H1 (cell line): ENCODE measurements around the gene KDM6B. TPM values are rescaled to one million over a fixed set of nuclear protein-coding genes. Genes with fewer than 3 reads are reported as not detected.
A peak's percentile ranks its signal among the peaks of the same experiment; 100 is the strongest.

Experiments
- CTCF ChIA-PET: fragments of 300-600 bp; sonication (Branson Sonifier 250); formaldehyde crosslinking; loops from one replicate; lab custom pipeline; 2021; ENCODE audit not compliant: partially characterized antibody; lab: Charles Lee
- POLR2A ChIA-PET: fragments of 300-600 bp; sonication (Branson Sonifier 250); formaldehyde crosslinking; loops from one replicate; lab custom pipeline; 2021; ENCODE audit warnings: inconsistent platforms; ENCODE audit not compliant: partially characterized antibody; lab: Charles Lee
- DNase-seq, 2 experiments: peaks; one replicate each; pipeline versions ENCODE4 v3.0.0 to v3.0.0-alpha.2; 2010 to 2022; ENCODE audit warnings: low spot score in 2 of 2, low read depth in 1 of 2, mixed read lengths in 1 of 2
- FAIRE-seq: peaks from 2 replicates; lab custom pipeline; 2011; peaks lifted over from hg19 to GRCh38; lab: Jason Lieb, UNC
- H2AFZ ChIP-seq: 2 replicates; pipeline ENCODE4 v1.8.1; 2012; ENCODE audit warnings: low read length, inconsistent platforms
- H2AK5ac ChIP-seq: 2 replicates; pipeline ENCODE4 v1.6.1; 2013; ENCODE audit warnings: low read depth, low read length
- H2BK120ac ChIP-seq: replicated peaks from 2 replicates; pipeline ENCODE3; 2013; ENCODE audit warnings: low read depth, low read length, inconsistent platforms
- H2BK12ac ChIP-seq: 2 replicates; pipeline ENCODE4 v1.6.1; 2013; ENCODE audit warnings: low read depth, low read length
- H2BK15ac ChIP-seq: 2 replicates; pipeline ENCODE4 v1.6.1; 2013; ENCODE audit warnings: low read length
- H2BK20ac ChIP-seq: 2 replicates; pipeline ENCODE4 v1.6.1; 2013; ENCODE audit warnings: low read length
- H2BK5ac ChIP-seq: 2 replicates; pipeline ENCODE4 v1.6.1; 2013; ENCODE audit warnings: low read depth, low read length
- H3K14ac ChIP-seq: 2 replicates; pipeline ENCODE4 v1.6.1; 2013; ENCODE audit warnings: inconsistent platforms; ENCODE audit not compliant: insufficient read length
- H3K18ac ChIP-seq: 2 replicates; pipeline ENCODE4 v1.6.1; 2013; ENCODE audit warnings: low read length; ENCODE audit errors: extremely low read depth
- H3K23ac ChIP-seq: 2 replicates; pipeline ENCODE4 v1.6.1; 2013; ENCODE audit warnings: inconsistent platforms; ENCODE audit not compliant: insufficient read length
- H3K23me2 ChIP-seq: 2 replicates; pipeline ENCODE4 v1.6.1; 2013; ENCODE audit warnings: low read depth, low read length
- H3K27ac ChIP-seq: 2 replicates; pipeline ENCODE4 v1.6.1; 2011; ENCODE audit warnings: low read depth, low read length, inconsistent platforms
- H3K27me3 ChIP-seq, 4 experiments: replicated peaks in 1 of 4; 1 replicate in 1 of 4; 2 replicates in 3 of 4; pipeline versions ENCODE4 v1.6.1 to v1.8.1; 2011 to 2013; ENCODE audit warnings: low read length in 3 of 4, mild to moderate bottlenecking in 3 of 4, inconsistent platforms in 2 of 4, mixed read lengths in 2 of 4, moderate library complexity in 1 of 4; ENCODE audit not compliant: control insufficient read depth in 3 of 4, insufficient read depth in 3 of 4; ENCODE audit errors: extremely low read depth in 1 of 4
- H3K36me3 ChIP-seq, 4 experiments: 2 replicates each; pipeline versions ENCODE4 v1.6.1 to v1.8.1; 2011 to 2013; ENCODE audit warnings: mild to moderate bottlenecking in 4 of 4, low read length in 3 of 4, moderate library complexity in 2 of 4, control low read depth in 1 of 4, inconsistent platforms in 1 of 4; ENCODE audit not compliant: insufficient read depth in 4 of 4, control insufficient read depth in 2 of 4
- H3K4ac ChIP-seq: replicated peaks from 2 replicates; pipeline ENCODE3; 2013; ENCODE audit warnings: low read length, low read depth, mixed read lengths, inconsistent platforms; ENCODE audit not compliant: insufficient read length
- H3K4me1 ChIP-seq, 4 experiments: replicated peaks in 1 of 4; 1 replicate in 1 of 4; 2 replicates in 3 of 4; pipeline versions ENCODE4 v1.6.1 to v1.8.1; 2011 to 2013; ENCODE audit warnings: low read length in 3 of 4, inconsistent platforms in 2 of 4, mixed read lengths in 1 of 4; ENCODE audit not compliant: insufficient read depth in 4 of 4, control insufficient read depth in 3 of 4
- H3K4me2 ChIP-seq, 2 experiments: 2 replicates each; pipeline versions ENCODE4 v1.6.1 to v1.8.1; 2011 to 2013; ENCODE audit warnings: low read depth in 2 of 2, low read length in 2 of 2, control low read depth in 1 of 2, inconsistent platforms in 1 of 2, mild to moderate bottlenecking in 1 of 2; ENCODE audit not compliant: insufficient read depth in 1 of 2
- H3K4me3 ChIP-seq, 4 experiments: fragments of 200-600, 300-600 bp in 1 of 4; sonication (generic), shearing (Covaris generic), sonication (Bioruptor Twin) in 1 of 4; 2 replicates each; pipeline versions ENCODE4 v1.5.1 to v1.8.1; 2011 to 2016; ENCODE audit warnings: low read length in 4 of 4, low read depth in 3 of 4, control low read depth in 2 of 4, inconsistent platforms in 2 of 4, mild to moderate bottlenecking in 2 of 4, mixed read lengths in 1 of 4, moderate library complexity in 1 of 4; ENCODE audit not compliant: insufficient read depth in 2 of 4; ENCODE audit errors: extremely low read depth in 1 of 4
- H3K56ac ChIP-seq: replicated peaks from 2 replicates; pipeline ENCODE3; 2013; ENCODE audit warnings: low read depth, mild to moderate bottlenecking, mixed read lengths, low read length, inconsistent platforms; ENCODE audit not compliant: insufficient read length
- H3K79me1 ChIP-seq: 2 replicates; pipeline ENCODE4 v1.6.1; 2013; ENCODE audit warnings: low read depth, low read length, control low read depth
- H3K79me2 ChIP-seq, 2 experiments: 2 replicates each; pipeline versions ENCODE4 v1.6.1 to v1.8.1; 2012 to 2013; ENCODE audit warnings: low read length in 2 of 2, mild to moderate bottlenecking in 2 of 2, inconsistent platforms in 1 of 2; ENCODE audit not compliant: insufficient read depth in 2 of 2, control insufficient read depth in 1 of 2
- H3K9ac ChIP-seq, 4 experiments: replicated peaks in 1 of 4; 1 replicate in 1 of 4; 2 replicates in 3 of 4; pipeline versions ENCODE4 v1.6.1 to v1.8.1; 2011 to 2013; ENCODE audit warnings: low read depth in 3 of 4, low read length in 3 of 4, control low read depth in 2 of 4, mild to moderate bottlenecking in 2 of 4, moderate library complexity in 2 of 4, inconsistent platforms in 1 of 4; ENCODE audit errors: extremely low read depth in 1 of 4
- H3K9me3 ChIP-seq, 2 experiments: 2 replicates each; pipeline versions ENCODE4 v1.6.1 to v1.8.1; 2012 to 2013; ENCODE audit warnings: mild to moderate bottlenecking in 2 of 2, moderate library complexity in 2 of 2, control low read depth in 1 of 2, inconsistent platforms in 1 of 2, low read depth in 1 of 2, low read length in 1 of 2, mixed read lengths in 1 of 2; ENCODE audit not compliant: insufficient read depth in 2 of 2
- H4K20me1 ChIP-seq, 2 experiments: replicated peaks in 1 of 2; 2 replicates each; pipeline versions ENCODE3 to v1.8.1; 2011 to 2013; ENCODE audit warnings: inconsistent platforms in 2 of 2, low read length in 2 of 2, mild to moderate bottlenecking in 1 of 2; ENCODE audit not compliant: insufficient read depth in 2 of 2, control insufficient read depth in 1 of 2
- H4K5ac ChIP-seq: 2 replicates; pipeline ENCODE4 v1.6.1; 2013; ENCODE audit warnings: low read length, low read depth, mixed read lengths, inconsistent platforms; ENCODE audit not compliant: insufficient read length
- H4K8ac ChIP-seq: 2 replicates; pipeline ENCODE4 v1.8.0; 2013; ENCODE audit warnings: mild to moderate bottlenecking, moderate library complexity, low read length, inconsistent platforms; ENCODE audit not compliant: insufficient read depth; ENCODE audit errors: extremely low read depth
- H4K91ac ChIP-seq: replicated peaks from 2 replicates; pipeline ENCODE3; 2013; ENCODE audit warnings: low read length, mixed read lengths, inconsistent platforms; ENCODE audit not compliant: insufficient read length
- RBBP5 ChIP-seq: IDR thresholded peaks from 2 replicates; pipeline ENCODE4 v1.7.1; 2012; ENCODE audit warnings: low read depth, mild to moderate bottlenecking, inconsistent platforms, low read length, moderate library complexity, borderline replicate concordance
- RNF2 ChIP-seq: fragments of 200-900, 300-1000 bp; sonication (generic); IDR thresholded peaks from 2 replicates; pipeline ENCODE4 v1.7.1; 2016; ENCODE audit warnings: borderline replicate concordance, low read depth, mild to moderate bottlenecking, antibody characterized with exemption, low read length; ENCODE audit not compliant: poor library complexity, severe bottlenecking; ENCODE audit errors: missing control alignments
- SIN3A ChIP-seq, 2 experiments: IDR thresholded peaks in 1 of 2; conservative IDR thresholded peaks in 1 of 2; 2 replicates each; pipeline ENCODE4 v1.6.1; 2011 to 2012; ENCODE audit warnings: low read length in 2 of 2, improper control_type of control experiment in 1 of 2, low read depth in 1 of 2, mild to moderate bottlenecking in 1 of 2
- TAF7 ChIP-seq: optimal IDR thresholded peaks from 2 replicates; pipeline ENCODE3; 2011; ENCODE audit warnings: low read depth, mild to moderate bottlenecking, inconsistent platforms, low read length, moderate library complexity, borderline replicate concordance
- WGBS, 2 experiments: shearing (Covaris generic) in 1 of 2; methylation state at CpG; one replicate each; pipeline versions ENCODE4 v1.1.6 to v1.1.7; 2013 to 2015; ENCODE audit warnings: low lambda C conversion rate in 2 of 2, mixed read lengths in 2 of 2, inconsistent platforms in 1 of 2, low coverage in 1 of 2, missing lambda C conversion rate in 1 of 2; ENCODE audit not compliant: insufficient replicate concordance in 2 of 2, insufficient coverage in 1 of 2, insufficient read length in 1 of 2; ENCODE audit errors: extremely low coverage in 1 of 2, missing lambda C conversion rate in 1 of 2; 5-methylcytosine and 5-hydroxymethylcytosine counted together
- polyA plus RNA-seq, 7 experiments: library from polyadenylated mRNA; depleted of rRNA in 3 of 7; stranded (reverse) in 5 of 7; unstranded in 2 of 7; fragments of >200 nt in 5 of 7; fragments of 200-250 nt in 2 of 7; gene quantifications; 1 replicate in 5 of 7; 2 replicates in 1 of 7; 4 replicates in 1 of 7; pipeline versions ENCODE4 v1.2.1 to v1.2.3, GENCODE V29; 2011 to 2013; ENCODE audit warnings: missing spikeins in 2 of 7, mixed read lengths in 2 of 7
- total RNA-seq: library from RNA; stranded (reverse); fragmentation: NEBNext Ultra II Directional; extraction: Animal tissue kit (Norgen Biotek cat#: 25700); gene quantifications from 2 replicates; pipeline ENCODE4 v1.2.1, GENCODE V29; 2021

Gene KDM6B
- total and polyA plus RNA-seq, 2 of the 8 experiments (the other 6 are each of a cell fraction or from before 2014, with no cell fraction given) = 0.48 to 3.7 TPM

DNA sequence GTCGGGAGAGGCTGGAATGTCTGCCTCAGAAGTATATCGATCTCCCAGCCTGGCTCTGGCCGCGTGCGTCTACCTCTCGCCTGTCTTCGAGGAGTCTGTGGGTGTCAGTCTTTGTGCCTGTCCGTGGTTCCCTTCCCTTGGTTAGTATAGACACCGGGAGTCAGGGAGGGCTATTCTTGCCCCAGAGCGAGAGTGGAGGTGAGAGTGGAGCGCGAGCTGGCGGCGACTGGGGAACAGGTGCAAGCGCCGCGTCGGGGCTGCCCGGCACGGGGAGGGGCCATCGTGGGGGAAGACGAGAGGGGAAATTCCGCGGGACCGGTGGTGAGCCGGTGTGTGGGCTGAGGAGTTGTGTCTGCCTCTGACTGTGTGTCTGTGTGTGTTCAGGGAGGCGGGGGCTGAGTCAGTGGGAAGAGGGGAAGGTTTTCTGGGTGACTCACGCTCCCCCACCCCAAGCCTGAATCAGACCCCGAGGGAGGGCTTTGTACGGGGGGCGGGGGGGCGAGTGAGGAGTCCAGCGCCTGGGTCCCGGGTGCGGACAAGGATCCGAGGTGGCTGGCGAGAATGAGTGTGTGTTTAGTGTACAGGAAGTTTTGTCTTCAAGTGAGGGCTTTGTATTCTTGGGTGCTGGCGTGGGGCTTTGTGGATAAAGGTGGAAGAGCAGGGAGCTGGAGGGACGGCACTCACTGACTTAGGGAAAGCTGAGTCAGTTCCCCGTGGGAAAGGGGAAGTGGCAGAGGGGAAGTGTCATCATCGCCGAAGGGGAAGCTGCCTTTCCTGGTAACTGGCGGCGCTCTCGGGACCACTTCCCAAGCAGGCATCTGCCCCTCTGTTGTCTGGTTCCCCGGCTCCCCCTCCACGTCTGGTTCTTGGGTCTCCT lies 8.6 kb downstream of the KDM6B start:
- Histone ChIP-seq H2BK120ac (no peak overlapping the region), H2BK15ac (peak overlapping the region; percentile 48; the same call in 1 of the 2 replicates), H3K18ac (no peak overlapping the region), H4K8ac (no peak overlapping the region), H3K9me3 (no peaks in the 10 kb centered on the region), H3K9ac (peak overlapping the region in 1 of 4 experiments; percentile 56; a peak in 1 of 7 replicates), H3K4me2 (peak overlapping the region; percentile 96 to 100), H3K79me1 (no peaks in the 10 kb centered on the region), H4K91ac (no peak overlapping the region), H2AFZ (no peak overlapping the region), H3K14ac (no peak overlapping the region), H3K56ac (no peak overlapping the region), H3K23me2 (peaks cover 34% of the 10 kb centered on the region), H2BK20ac (no peak overlapping the region), H3K79me2 (no peaks in the 10 kb centered on the region), H3K4me1 (peaks cover 10 to 27% (median 18%) of the 10 kb centered on the region in 4 experiments), H2BK12ac (no peak overlapping the region), H2AK5ac (no peak overlapping the region), H3K23ac (no peak overlapping the region), H3K27ac (no peak overlapping the region), H3K36me3 (no peaks in the 10 kb centered on the region; a peak in 1 of 8 replicates), H3K4me3 (peak overlapping the region; percentile 70 to 98 (median 86)), H3K27me3 (peaks cover 18 to 53% (median 49%) of the 10 kb centered on the region in 4 experiments), H2BK5ac (peak overlapping the region; percentile 78; the same call in 1 of the 2 replicates), H4K20me1 (peaks cover 12 to 42% of the 10 kb centered on the region in 2 experiments), H3K4ac (no peak overlapping the region), H4K5ac (no peak overlapping the region)
- CTCF ChIA-PET = interaction anchor here (0.8 to 2.1 kb wide), 6 partner anchors 9 to 142 kb away, joined by 3 to 6 read pairs (median 4); partner anchors contain the start of gene EFNB3
- peak in 1 of 2 experiments; percentile 62 for DNase-seq
- FAIRE-seq = no peak
- POLR2A ChIA-PET = interaction anchor here (0.6 to 4.2 kb wide), 9 partner anchors 9 to 166 kb away, joined by 3 to 20 read pairs (median 5); partner anchors contain the start of genes CYB5D1, KDM6B, NAA38 and TMEM88
- 1% methylated on average over 33 of the region's 47 CpGs; no CpG with 5 or more reads in 1 of the 2 experiments for WGBS, 2 experiments
- TF ChIP-seq RNF2 (no peak), TAF7 (no peak), SIN3A (conservative IDR thresholded peaks at IDR 0.05 in 1 of 2, IDR thresholded peaks at IDR 0.05 in 1 of 2; ENCODE audit: low read depth in 1 of 2, low read length in 2 of 2) (no peak), RBBP5 (0 out of 2 replicates have a peak, but pooled peaks have one; percentile 38)
